Gastroesophageal sphincter (tissue), 3 donors: ENCODE measurements around the gene NRXN3.

Experiments used
- CTCF ChIP-seq, 4 experiments: fragments of 200-600 bp in 2 of 4; fragments of 450-650 bp in 2 of 4; sonication (generic) in 1 of 4; IDR thresholded peaks; one replicate each; pipeline ENCODE4 v1.5.1; 2017 to 2019; ENCODE audit warnings: antibody characterized with exemption in 4 of 4, mild to moderate bottlenecking in 2 of 4, moderate library complexity in 2 of 4
- EP300 ChIP-seq: sonication (generic); formaldehyde crosslinking; IDR thresholded peaks from one replicate; pipeline ENCODE4 v1.6.1; 2017; ENCODE audit warnings: antibody characterized with exemption, mild to moderate bottlenecking
- POLR2A ChIP-seq, 2 donors: fragments of 450-650 bp; IDR thresholded peaks; one replicate each; pipeline ENCODE4 v1.6.1; 2017; ENCODE audit warnings: antibody characterized with exemption in 2 of 2, mild to moderate bottlenecking in 2 of 2, moderate library complexity in 1 of 2

- no peak for TF ChIP-seq CTCF (IDR thresholded peaks at IDR 0.05)
- TF ChIP-seq EP300: no peak
- TF ChIP-seq POLR2A (IDR thresholded peaks at IDR 0.05): no peak
Measured at GRCh38 chr14:79596551-79596950, 1426.4 kb downstream of the NRXN3 start.
